H1 (cell line): Measurements from ENCODE around the gene AMZ1. TPM values are rescaled to one million over a fixed set of nuclear protein-coding genes. Genes with fewer than 3 reads are reported as not detected.

Source experiments
- CTCF ChIA-PET: fragments of 300-600 bp; sonication (Branson Sonifier 250); formaldehyde crosslinking; loops from one replicate; lab custom pipeline; 2021; ENCODE audit not compliant: partially characterized antibody; lab: Charles Lee
- POLR2A ChIA-PET: fragments of 300-600 bp; sonication (Branson Sonifier 250); formaldehyde crosslinking; loops from one replicate; lab custom pipeline; 2021; ENCODE audit warnings: inconsistent platforms; ENCODE audit not compliant: partially characterized antibody; lab: Charles Lee
- DNase-seq, 2 experiments: peaks; one replicate each; pipeline versions ENCODE4 v3.0.0 to v3.0.0-alpha.2; 2010 to 2022; ENCODE audit warnings: low spot score in 2 of 2, low read depth in 1 of 2, mixed read lengths in 1 of 2
- FAIRE-seq: peaks from 2 replicates; lab custom pipeline; 2011; peaks lifted over from hg19 to GRCh38; lab: Jason Lieb, UNC
- H2AFZ ChIP-seq: 2 replicates; pipeline ENCODE4 v1.8.1; 2012; ENCODE audit warnings: low read length, inconsistent platforms
- H2AK5ac ChIP-seq: 2 replicates; pipeline ENCODE4 v1.6.1; 2013; ENCODE audit warnings: low read depth, low read length
- H2BK120ac ChIP-seq: replicated peaks from 2 replicates; pipeline ENCODE3; 2013; ENCODE audit warnings: low read depth, low read length, inconsistent platforms
- H2BK12ac ChIP-seq: 2 replicates; pipeline ENCODE4 v1.6.1; 2013; ENCODE audit warnings: low read depth, low read length
- H2BK15ac ChIP-seq: 2 replicates; pipeline ENCODE4 v1.6.1; 2013; ENCODE audit warnings: low read length
- H2BK20ac ChIP-seq: 2 replicates; pipeline ENCODE4 v1.6.1; 2013; ENCODE audit warnings: low read length
- H2BK5ac ChIP-seq: 2 replicates; pipeline ENCODE4 v1.6.1; 2013; ENCODE audit warnings: low read depth, low read length
- H3K14ac ChIP-seq: 2 replicates; pipeline ENCODE4 v1.6.1; 2013; ENCODE audit warnings: inconsistent platforms; ENCODE audit not compliant: insufficient read length
- H3K18ac ChIP-seq: 2 replicates; pipeline ENCODE4 v1.6.1; 2013; ENCODE audit warnings: low read length; ENCODE audit errors: extremely low read depth
- H3K23ac ChIP-seq: 2 replicates; pipeline ENCODE4 v1.6.1; 2013; ENCODE audit warnings: inconsistent platforms; ENCODE audit not compliant: insufficient read length
- H3K23me2 ChIP-seq: 2 replicates; pipeline ENCODE4 v1.6.1; 2013; ENCODE audit warnings: low read depth, low read length
- H3K27ac ChIP-seq: 2 replicates; pipeline ENCODE4 v1.6.1; 2011; ENCODE audit warnings: low read depth, low read length, inconsistent platforms
- H3K27me3 ChIP-seq, 4 experiments: replicated peaks in 1 of 4; 1 replicate in 1 of 4; 2 replicates in 3 of 4; pipeline versions ENCODE4 v1.6.1 to v1.8.1; 2011 to 2013; ENCODE audit warnings: low read length in 3 of 4, mild to moderate bottlenecking in 3 of 4, inconsistent platforms in 2 of 4, mixed read lengths in 2 of 4, moderate library complexity in 1 of 4; ENCODE audit not compliant: control insufficient read depth in 3 of 4, insufficient read depth in 3 of 4; ENCODE audit errors: extremely low read depth in 1 of 4
- H3K36me3 ChIP-seq, 4 experiments: 2 replicates each; pipeline versions ENCODE4 v1.6.1 to v1.8.1; 2011 to 2013; ENCODE audit warnings: mild to moderate bottlenecking in 4 of 4, low read length in 3 of 4, moderate library complexity in 2 of 4, control low read depth in 1 of 4, inconsistent platforms in 1 of 4; ENCODE audit not compliant: insufficient read depth in 4 of 4, control insufficient read depth in 2 of 4
- H3K4ac ChIP-seq: replicated peaks from 2 replicates; pipeline ENCODE3; 2013; ENCODE audit warnings: low read length, low read depth, mixed read lengths, inconsistent platforms; ENCODE audit not compliant: insufficient read length
- H3K4me1 ChIP-seq, 4 experiments: replicated peaks in 1 of 4; 1 replicate in 1 of 4; 2 replicates in 3 of 4; pipeline versions ENCODE4 v1.6.1 to v1.8.1; 2011 to 2013; ENCODE audit warnings: low read length in 3 of 4, inconsistent platforms in 2 of 4, mixed read lengths in 1 of 4; ENCODE audit not compliant: insufficient read depth in 4 of 4, control insufficient read depth in 3 of 4
- H3K4me2 ChIP-seq, 2 experiments: 2 replicates each; pipeline versions ENCODE4 v1.6.1 to v1.8.1; 2011 to 2013; ENCODE audit warnings: low read depth in 2 of 2, low read length in 2 of 2, control low read depth in 1 of 2, inconsistent platforms in 1 of 2, mild to moderate bottlenecking in 1 of 2; ENCODE audit not compliant: insufficient read depth in 1 of 2
- H3K4me3 ChIP-seq, 4 experiments: fragments of 200-600, 300-600 bp in 1 of 4; sonication (generic), shearing (Covaris generic), sonication (Bioruptor Twin) in 1 of 4; 2 replicates each; pipeline versions ENCODE4 v1.5.1 to v1.8.1; 2011 to 2016; ENCODE audit warnings: low read length in 4 of 4, low read depth in 3 of 4, control low read depth in 2 of 4, inconsistent platforms in 2 of 4, mild to moderate bottlenecking in 2 of 4, mixed read lengths in 1 of 4, moderate library complexity in 1 of 4; ENCODE audit not compliant: insufficient read depth in 2 of 4; ENCODE audit errors: extremely low read depth in 1 of 4
- H3K56ac ChIP-seq: replicated peaks from 2 replicates; pipeline ENCODE3; 2013; ENCODE audit warnings: low read depth, mild to moderate bottlenecking, mixed read lengths, low read length, inconsistent platforms; ENCODE audit not compliant: insufficient read length
- H3K79me1 ChIP-seq: 2 replicates; pipeline ENCODE4 v1.6.1; 2013; ENCODE audit warnings: low read depth, low read length, control low read depth
- H3K79me2 ChIP-seq, 2 experiments: 2 replicates each; pipeline versions ENCODE4 v1.6.1 to v1.8.1; 2012 to 2013; ENCODE audit warnings: low read length in 2 of 2, mild to moderate bottlenecking in 2 of 2, inconsistent platforms in 1 of 2; ENCODE audit not compliant: insufficient read depth in 2 of 2, control insufficient read depth in 1 of 2
- H3K9ac ChIP-seq, 4 experiments: replicated peaks in 1 of 4; 1 replicate in 1 of 4; 2 replicates in 3 of 4; pipeline versions ENCODE4 v1.6.1 to v1.8.1; 2011 to 2013; ENCODE audit warnings: low read depth in 3 of 4, low read length in 3 of 4, control low read depth in 2 of 4, mild to moderate bottlenecking in 2 of 4, moderate library complexity in 2 of 4, inconsistent platforms in 1 of 4; ENCODE audit errors: extremely low read depth in 1 of 4
- H3K9me3 ChIP-seq, 2 experiments: 2 replicates each; pipeline versions ENCODE4 v1.6.1 to v1.8.1; 2012 to 2013; ENCODE audit warnings: mild to moderate bottlenecking in 2 of 2, moderate library complexity in 2 of 2, control low read depth in 1 of 2, inconsistent platforms in 1 of 2, low read depth in 1 of 2, low read length in 1 of 2, mixed read lengths in 1 of 2; ENCODE audit not compliant: insufficient read depth in 2 of 2
- H4K20me1 ChIP-seq, 2 experiments: replicated peaks in 1 of 2; 2 replicates each; pipeline versions ENCODE3 to v1.8.1; 2011 to 2013; ENCODE audit warnings: inconsistent platforms in 2 of 2, low read length in 2 of 2, mild to moderate bottlenecking in 1 of 2; ENCODE audit not compliant: insufficient read depth in 2 of 2, control insufficient read depth in 1 of 2
- H4K5ac ChIP-seq: 2 replicates; pipeline ENCODE4 v1.6.1; 2013; ENCODE audit warnings: low read length, low read depth, mixed read lengths, inconsistent platforms; ENCODE audit not compliant: insufficient read length
- H4K8ac ChIP-seq: 2 replicates; pipeline ENCODE4 v1.8.0; 2013; ENCODE audit warnings: mild to moderate bottlenecking, moderate library complexity, low read length, inconsistent platforms; ENCODE audit not compliant: insufficient read depth; ENCODE audit errors: extremely low read depth
- H4K91ac ChIP-seq: replicated peaks from 2 replicates; pipeline ENCODE3; 2013; ENCODE audit warnings: low read length, mixed read lengths, inconsistent platforms; ENCODE audit not compliant: insufficient read length
- CBX5 ChIP-seq: fragments of 300-800, 300-1000 bp; sonication (generic); IDR thresholded peaks from 2 replicates; pipeline ENCODE4 v1.7.1; 2016; ENCODE audit warnings: antibody characterized with exemption, low read length, low read depth
- CEBPB ChIP-seq: IDR thresholded peaks from 2 replicates; pipeline ENCODE4 v1.6.1; 2012; ENCODE audit warnings: low read depth, low read length
- POLR2AphosphoS5 ChIP-seq: IDR thresholded peaks from 2 replicates; pipeline ENCODE4 v1.6.1; 2011; ENCODE audit warnings: low read depth, low read length
- RBBP5 ChIP-seq: IDR thresholded peaks from 2 replicates; pipeline ENCODE4 v1.7.1; 2012; ENCODE audit warnings: low read depth, mild to moderate bottlenecking, inconsistent platforms, low read length, moderate library complexity, borderline replicate concordance
- WGBS, 2 experiments: shearing (Covaris generic) in 1 of 2; methylation state at CpG; one replicate each; pipeline versions ENCODE4 v1.1.6 to v1.1.7; 2013 to 2015; ENCODE audit warnings: low lambda C conversion rate in 2 of 2, mixed read lengths in 2 of 2, inconsistent platforms in 1 of 2, low coverage in 1 of 2, missing lambda C conversion rate in 1 of 2; ENCODE audit not compliant: insufficient replicate concordance in 2 of 2, insufficient coverage in 1 of 2, insufficient read length in 1 of 2; ENCODE audit errors: extremely low coverage in 1 of 2, missing lambda C conversion rate in 1 of 2; 5-methylcytosine and 5-hydroxymethylcytosine counted together
- polyA plus RNA-seq, 7 experiments: library from polyadenylated mRNA; depleted of rRNA in 3 of 7; stranded (reverse) in 5 of 7; unstranded in 2 of 7; fragments of >200 nt in 5 of 7; fragments of 200-250 nt in 2 of 7; gene quantifications; 1 replicate in 5 of 7; 2 replicates in 1 of 7; 4 replicates in 1 of 7; pipeline versions ENCODE4 v1.2.1 to v1.2.3, GENCODE V29; 2011 to 2013; ENCODE audit warnings: missing spikeins in 2 of 7, mixed read lengths in 2 of 7
- total RNA-seq: library from RNA; stranded (reverse); fragmentation: NEBNext Ultra II Directional; extraction: Animal tissue kit (Norgen Biotek cat#: 25700); gene quantifications from 2 replicates; pipeline ENCODE4 v1.2.1, GENCODE V29; 2021

The AMZ1 gene
- total and polyA plus RNA-seq, 2 of the 8 experiments (the other 6 are each of a cell fraction or from before 2014, with no cell fraction given), result 0.59 to 1.4 TPM

GRCh38 chr7:2754086-2754485 lies 66.1 kb downstream of the AMZ1 start:
- POLR2A ChIA-PET, result interaction anchor here (0.7 to 0.8 kb wide), 2 partner anchors 13 to 321 kb away, joined by 3 to 4 read pairs; no protein-coding TSS in a partner anchor
- no peak for DNase-seq
- no peak for FAIRE-seq
- TF ChIP-seq POLR2AphosphoS5, result no peak
- no peak for TF ChIP-seq RBBP5
- TF ChIP-seq CBX5, result no peak
- no peak for TF ChIP-seq CEBPB

More at GRCh38 chr7:2754086-2754485, 66.1 kb downstream of the AMZ1 start:
- H3K36me3 ChIP-seq, result no peaks in the 10 kb centered on the region; a peak in 1 of 8 replicates
- H2BK120ac ChIP-seq, result no peak overlapping the region
- H2AFZ ChIP-seq, result no peak overlapping the region
- no peak overlapping the region for H3K18ac ChIP-seq
- no peak overlapping the region for H4K8ac ChIP-seq
- no peak overlapping the region for H3K4me3 ChIP-seq
- H2BK12ac ChIP-seq, result no peak overlapping the region
- H2AK5ac ChIP-seq, result no peak overlapping the region
- H4K5ac ChIP-seq, result no peak overlapping the region
- H4K20me1 ChIP-seq, result peaks cover 0 to 2% of the 10 kb centered on the region in 2 experiments
- H2BK20ac ChIP-seq, result no peak overlapping the region
- H3K56ac ChIP-seq, result no peak overlapping the region
- no peak overlapping the region for H2BK5ac ChIP-seq
- H3K9ac ChIP-seq, result no peak overlapping the region; a peak in 1 of 7 replicates
- no peak overlapping the region for H3K27ac ChIP-seq
- H3K9me3 ChIP-seq, result no peaks in the 10 kb centered on the region
- H4K91ac ChIP-seq, result no peak overlapping the region
- no peak overlapping the region for H3K4me2 ChIP-seq
- no peak overlapping the region for H3K14ac ChIP-seq
- H3K27me3 ChIP-seq, result no peaks in the 10 kb centered on the region
- CTCF ChIA-PET, result interaction anchor here (0.8 to 2.1 kb wide), 3 partner anchors 10 to 58 kb away, joined by 3 to 10 read pairs (median 3); no protein-coding TSS in a partner anchor
- H3K79me2 ChIP-seq, result peaks cover 2 to 77% of the 10 kb centered on the region in 2 experiments; a peak in 3 of 4 replicates
- peaks cover 0 to 1% (median 0%) of the 10 kb centered on the region in 4 experiments; a peak in 3 of 7 replicates for H3K4me1 ChIP-seq
- no peak overlapping the region for H3K4ac ChIP-seq
- no peak overlapping the region for H3K23ac ChIP-seq
- 89% methylated on average over 5 of the region's 5 CpGs; no CpG with 5 or more reads in 1 of the 2 experiments for WGBS, 2 experiments
- peaks cover 8% of the 10 kb centered on the region; the same call in 1 of the 2 replicates for H3K79me1 ChIP-seq
- H2BK15ac ChIP-seq, result no peak overlapping the region
- no peaks in the 10 kb centered on the region; the same call in 1 of the 2 replicates for H3K23me2 ChIP-seq
